Right renal pelvis (tissue), 4 donors: ENCODE measurements around the gene HIVEP2. TPM values are rescaled to one million over a fixed set of nuclear protein-coding genes. Genes with fewer than 3 reads are reported as not detected.

Experiments
- DNase-seq, 4 donors: peaks; one replicate each; pipeline ENCODE4 v3.0.0-alpha.2; 2013; ENCODE audit warnings: low read depth in 4 of 4, low spot score in 3 of 4, missing footprints in 1 of 4
- polyA plus RNA-seq, 4 donors: library from polyadenylated mRNA; unstranded; fragments of 120-200 nt; gene quantifications; one replicate each; pipeline ENCODE4 v1.2.1, GENCODE V29; 2013; ENCODE audit not compliant: insufficient read length in 4 of 4

HIVEP2 gene
- polyA plus RNA-seq, 4 donors: 12.7 to 13.9 (median 13.2) TPM

GRCh38 chr6:142845624-142846458, 99.1 kb downstream of the HIVEP2 start:
- peak; percentile 70 to 81 (median 76) for DNase-seq

DNA sequence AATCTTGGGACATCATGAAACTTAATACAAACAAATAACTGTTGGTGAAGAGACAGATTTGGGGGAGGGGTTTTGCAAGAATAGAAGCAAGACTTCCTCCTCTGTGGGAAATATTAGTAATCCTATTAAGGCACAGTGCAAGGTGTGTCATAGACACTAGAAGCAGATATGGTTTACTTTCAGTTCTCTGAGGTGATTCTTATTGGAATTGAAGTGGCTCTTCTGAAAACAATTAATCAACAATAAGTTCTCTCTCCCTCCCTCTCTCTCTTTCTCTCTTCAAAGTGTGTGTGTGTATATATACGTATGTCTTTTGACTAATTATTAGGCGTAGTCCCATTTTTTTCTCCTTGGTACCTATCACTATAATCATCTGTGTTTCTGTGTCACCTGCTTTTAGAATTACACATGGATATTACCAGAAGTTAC, 99.8 kb downstream of the HIVEP2 start:
- no peak for DNase-seq

- DNase-seq: no peak
Observed at GRCh38 chr6:142844065-142844755, 100.8 kb downstream of the HIVEP2 start.

DNA sequence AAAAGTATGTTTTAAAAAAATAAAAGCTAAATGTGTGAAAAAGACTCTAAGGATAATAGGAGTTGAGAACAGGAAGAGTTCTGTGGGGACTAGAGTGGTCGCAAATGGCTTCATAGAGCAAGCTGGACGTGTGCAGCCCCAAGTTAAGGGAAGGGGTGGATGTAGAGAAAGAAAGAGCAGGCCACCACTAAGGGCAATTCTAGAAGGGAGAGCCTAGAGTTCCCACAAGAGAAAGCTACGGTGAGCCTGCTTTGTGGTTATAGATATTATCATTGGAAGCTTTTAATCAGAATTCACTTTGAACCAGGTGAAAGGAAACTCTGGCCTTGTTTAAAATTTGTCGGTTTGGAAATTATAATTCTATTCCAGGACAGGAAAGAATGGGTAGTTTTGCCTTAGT, 101.6 kb downstream of the HIVEP2 start:
- DNase-seq: no peak

DNA sequence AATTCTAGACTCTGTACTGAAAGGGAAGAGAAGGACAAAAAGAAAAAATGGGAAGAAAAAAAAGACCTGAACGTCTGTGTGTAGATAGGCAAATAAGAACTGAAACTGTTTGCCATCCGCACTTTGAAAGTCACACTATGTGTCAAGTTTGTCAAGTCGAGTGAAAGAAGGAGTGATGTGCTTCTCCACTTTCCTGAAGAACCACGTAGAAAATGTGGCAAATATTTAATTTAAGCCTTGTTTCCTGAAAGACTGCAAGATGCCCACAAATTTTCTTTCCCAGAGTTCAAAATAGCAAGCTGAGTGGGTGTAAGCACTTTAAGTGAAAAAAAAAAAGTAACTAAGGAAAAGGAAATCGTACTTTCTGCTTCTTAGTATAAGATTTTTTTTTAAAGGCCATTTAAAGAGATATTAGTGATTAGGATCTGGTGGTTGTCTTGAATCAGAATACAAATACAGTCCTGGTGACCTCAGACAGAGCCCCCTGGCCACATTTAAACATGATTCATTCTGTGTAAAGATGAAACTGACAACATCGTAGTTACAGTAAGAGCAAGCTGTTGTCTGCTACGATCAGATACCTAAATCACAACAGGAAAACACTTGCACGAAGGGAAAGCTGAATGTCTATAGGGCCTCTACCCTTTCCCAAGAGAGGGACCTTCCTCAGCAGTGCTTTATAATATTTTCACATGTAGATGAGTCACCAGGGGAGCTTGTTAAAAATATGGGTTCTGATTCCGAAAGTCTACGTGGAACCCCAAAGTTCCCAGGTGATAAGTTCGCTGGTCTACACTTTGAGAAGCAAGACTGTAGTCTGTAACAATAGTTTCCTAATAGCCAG, 102.3 kb downstream of the HIVEP2 start:
- no peak for DNase-seq

DNA sequence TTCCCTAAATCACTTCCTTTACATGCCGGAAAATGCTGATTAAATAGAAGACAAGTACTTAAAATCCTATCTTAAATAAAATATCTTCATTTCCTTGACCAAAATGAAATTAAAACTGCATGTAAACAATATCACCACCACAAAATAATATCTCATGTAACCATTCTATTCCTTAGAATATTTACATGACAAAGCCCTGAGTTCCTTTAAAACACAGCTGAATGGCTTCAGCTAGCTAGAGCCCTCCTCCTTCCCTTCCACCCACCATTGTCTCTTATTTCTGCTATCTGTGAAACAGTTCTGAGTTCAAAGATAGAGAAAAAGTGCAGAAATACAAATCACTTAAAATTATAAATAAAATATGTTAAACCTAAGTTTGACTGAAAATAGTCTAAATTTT, 103.1 kb downstream of the HIVEP2 start:
- no peak for DNase-seq

- DNase-seq: no peak
Observed at GRCh38 chr6:142839686-142840040, 105.3 kb downstream of the HIVEP2 start.

DNA sequence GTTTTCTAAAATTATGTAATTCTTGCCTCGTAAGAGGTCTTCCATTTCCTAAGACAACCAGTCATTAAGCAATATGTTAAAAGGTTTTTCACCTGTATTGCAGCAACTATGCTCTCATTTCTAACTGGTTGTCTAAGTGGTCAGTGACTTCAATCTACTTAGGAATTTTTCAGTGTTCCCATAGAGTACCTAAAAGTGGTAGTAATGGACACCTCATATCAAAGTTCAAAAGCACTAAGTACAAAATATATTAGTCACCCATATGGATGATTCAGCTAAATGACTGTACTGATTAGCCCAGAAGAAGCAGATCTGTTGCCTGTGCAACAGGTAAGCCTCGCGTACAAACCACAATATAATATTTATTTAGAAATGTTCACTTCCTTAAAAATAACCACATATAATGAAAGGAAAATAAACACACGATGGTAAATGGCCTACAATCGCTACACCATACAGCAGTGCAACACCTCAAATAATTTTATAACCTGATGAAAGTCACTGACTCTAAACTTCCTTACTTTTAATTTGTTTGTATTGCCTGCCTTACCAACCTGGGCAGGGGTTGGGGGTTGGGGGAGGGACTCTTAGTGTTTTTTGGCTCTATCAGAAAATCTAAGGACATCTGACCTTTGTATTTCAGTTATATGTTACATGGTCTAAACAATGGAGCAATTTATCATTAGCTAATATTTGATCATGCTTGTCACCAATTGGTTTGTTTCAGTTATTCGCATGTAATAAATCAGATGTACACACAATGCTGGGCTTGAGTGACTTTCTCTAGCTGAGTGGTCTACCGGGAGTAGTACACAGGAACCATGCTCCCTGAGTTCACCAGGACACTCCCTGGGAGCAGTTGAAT, 105.9 kb downstream of the HIVEP2 start:
- no peak for DNase-seq

DNA sequence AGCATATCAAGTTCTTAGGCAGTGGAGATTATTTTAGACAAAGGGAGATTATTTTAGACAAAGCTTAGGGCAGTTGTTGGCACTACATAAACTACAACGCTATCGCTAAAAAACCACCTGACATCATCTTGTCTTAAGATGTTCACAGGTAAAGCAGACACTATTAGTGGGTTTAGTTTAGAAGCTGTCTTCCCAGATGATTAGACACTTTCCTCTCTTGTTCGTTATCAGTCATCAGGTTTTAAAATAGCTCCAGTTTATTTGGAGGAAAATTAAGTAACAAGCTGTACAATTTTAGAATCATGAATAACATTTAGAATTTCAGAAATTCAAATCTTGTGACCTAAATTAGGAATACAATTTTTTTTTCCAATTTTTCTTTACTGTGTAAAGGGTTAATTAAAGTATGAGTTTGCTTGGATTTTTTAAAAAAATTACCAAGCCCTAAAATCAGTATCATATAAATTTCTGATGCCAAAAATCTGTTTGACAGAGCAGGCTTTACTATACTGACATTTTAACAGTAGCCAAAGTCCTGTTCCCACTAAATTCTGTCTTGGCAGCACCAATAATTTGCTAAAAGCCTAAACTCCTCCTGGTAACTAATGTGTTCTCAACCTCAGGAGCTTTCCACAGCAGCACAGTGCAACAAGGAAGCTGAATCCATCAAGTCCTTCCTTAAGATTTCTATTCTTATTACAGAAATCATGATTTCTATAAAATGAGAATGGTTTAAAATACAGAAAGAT, 109.0 kb downstream of the HIVEP2 start:
- DNase-seq: no peak

DNA sequence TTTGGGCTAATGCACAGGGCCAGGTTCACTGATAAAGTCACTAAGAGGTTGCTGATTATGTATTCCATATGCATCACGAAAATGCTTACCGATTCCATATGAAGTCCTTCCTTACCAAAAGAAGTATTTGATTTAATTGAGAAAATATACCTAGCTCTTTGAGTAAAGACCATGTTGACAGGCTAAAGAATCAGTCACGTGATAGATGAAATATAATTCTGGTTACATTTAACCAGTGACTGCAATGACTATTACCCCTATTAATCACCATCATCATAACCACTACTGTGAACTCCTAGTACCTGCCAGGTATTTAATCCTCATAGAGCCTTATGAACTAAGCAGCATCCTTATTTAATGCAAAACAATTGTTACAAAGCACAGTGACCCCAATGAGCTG, 110.1 kb downstream of the HIVEP2 start:
- no peak for DNase-seq

- no peak for DNase-seq
Observed at GRCh38 chr6:142833798-142834197, 111.2 kb downstream of the HIVEP2 start.

DNA sequence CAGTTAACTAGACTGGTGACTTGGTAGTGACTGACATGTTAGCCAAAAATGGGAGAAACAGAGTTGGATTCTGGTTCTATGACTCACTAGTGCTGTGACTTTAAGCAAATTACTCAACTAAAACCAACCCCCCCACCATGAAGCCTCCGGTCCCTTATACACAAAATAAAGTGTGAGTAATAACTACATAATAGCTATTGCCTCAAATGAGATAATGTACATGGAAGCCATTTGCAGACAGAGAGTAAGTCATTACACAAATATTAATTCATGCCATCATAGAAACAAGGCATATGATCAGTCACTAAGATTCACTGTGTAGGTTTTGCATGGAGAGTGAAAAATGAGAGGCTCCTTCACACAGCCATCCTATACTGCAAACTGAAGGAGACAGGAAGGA, 111.9 kb downstream of the HIVEP2 start:
- DNase-seq: no peak

DNA sequence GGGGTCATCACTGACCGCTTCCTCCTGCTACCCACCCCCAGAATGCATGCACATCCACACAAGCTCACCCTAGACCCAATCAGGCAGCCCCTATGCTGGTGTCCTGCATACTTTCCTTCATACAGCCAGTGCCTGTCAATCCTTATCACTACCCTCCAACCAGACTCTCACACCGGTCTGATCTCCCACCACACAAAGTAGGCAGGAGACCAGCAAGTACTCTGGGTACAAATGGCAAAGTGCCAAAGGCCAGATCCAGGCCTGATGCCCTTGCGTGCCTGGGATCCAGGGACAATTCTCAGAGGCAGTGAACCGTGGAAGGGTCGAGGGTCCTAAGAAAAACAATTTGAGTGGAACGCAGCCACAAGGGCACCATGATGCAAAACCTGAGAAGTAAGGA, 114.2 kb downstream of the HIVEP2 start:
- DNase-seq: no peak

GRCh38 chr6:142830116-142830710, 114.8 kb downstream of the HIVEP2 start:
- no peak for DNase-seq

DNA sequence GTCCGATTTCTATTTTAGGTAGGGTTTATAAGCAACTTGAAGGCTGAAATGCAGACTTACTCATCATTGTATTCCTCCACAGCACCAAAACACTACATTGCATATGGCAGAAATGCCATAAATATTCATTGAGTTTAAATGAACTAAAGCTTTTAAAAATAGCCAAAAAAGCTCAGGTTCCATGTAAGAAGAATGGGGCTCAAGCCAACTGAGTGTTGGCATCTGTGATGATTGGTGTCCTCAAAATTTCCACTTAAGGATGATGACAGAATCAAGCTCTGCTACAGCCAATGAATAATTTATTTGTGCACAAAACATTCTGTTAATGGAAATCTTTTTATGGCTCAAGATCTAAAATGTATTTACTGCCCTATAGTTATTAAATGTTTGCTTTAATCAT, 115.4 kb downstream of the HIVEP2 start:
- no peak for DNase-seq

DNA sequence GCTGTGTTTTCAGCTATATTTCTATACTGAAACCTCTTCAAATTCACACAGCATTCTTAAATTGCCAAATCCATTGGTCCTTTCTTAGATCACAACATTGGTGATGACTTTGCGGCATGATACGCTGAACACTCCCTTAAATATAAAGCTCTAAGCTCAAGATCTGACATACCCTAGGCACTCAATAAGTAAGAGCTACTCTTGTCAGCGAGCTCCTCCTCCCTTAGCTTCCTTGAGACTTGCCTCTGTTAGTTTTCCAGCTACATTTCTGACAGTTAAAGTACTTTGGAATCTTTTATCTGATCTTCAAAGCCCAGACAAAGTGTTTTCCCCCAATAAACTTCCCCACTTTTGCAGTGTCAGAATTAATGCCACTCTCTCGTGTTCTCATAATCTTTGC, 117.0 kb downstream of the HIVEP2 start:
- no peak for DNase-seq

GRCh38 chr6:142827369-142827768, 117.6 kb downstream of the HIVEP2 start:
- DNase-seq: no peak

- DNase-seq: no peak
Observed at GRCh38 chr6:142825760-142826159, 119.2 kb downstream of the HIVEP2 start.

GRCh38 chr6:142824426-142824825, 120.5 kb downstream of the HIVEP2 start:
- no peak for DNase-seq
